Measurements from ENCODE around the gene CDC42EP2.

GRCh38 chr11:65355013-65355775, 40.5 kb downstream of the CDC42EP2 start:
- TF ChIP-seq EZH2 (IDR thresholded peaks at IDR 0.05; ENCODE audit: insufficient read depth, low read length) (no peak), CTCF (IDR thresholded peaks at IDR 0.05; ENCODE audit: insufficient read depth, low read depth, low read length) (no peak)

Data from astrocyte (in vitro differentiated cells and primary cell).